PC-9 (cell line): ENCODE data around the gene ZNF714.

Experiments
- CTCF ChIP-seq: fragments of 200-600 bp; sonication (generic); conservative IDR thresholded peaks from 2 replicates; pipeline ENCODE4 v1.6.1; 2017; ENCODE audit warnings: mixed run types, antibody characterized with exemption, mild to moderate bottlenecking, moderate library complexity
- EZH2 ChIP-seq: fragments of 200-600 bp; sonication (generic); IDR thresholded peaks from 2 replicates; pipeline ENCODE4 v1.8.0; 2017; ENCODE audit warnings: antibody characterized with exemption, low read depth

- TF ChIP-seq CTCF (no peak), EZH2 (no peak)
Observed at GRCh38 chr19:21130097-21130775, 48.2 kb downstream of the ZNF714 start.
